Astrocyte (in vitro differentiated cells and primary cell): Measurements from ENCODE around the gene MAML2.

Source experiments
- CTCF ChIP-seq: IDR thresholded peaks from 2 replicates; pipeline ENCODE4 v1.5.1; 2011; ENCODE audit warnings: low read depth, mild to moderate bottlenecking, inconsistent platforms, low read length, moderate library complexity; ENCODE audit not compliant: insufficient read depth
- EZH2 ChIP-seq: IDR thresholded peaks from 2 replicates; pipeline ENCODE4 v1.6.1; 2012; ENCODE audit warnings: mild to moderate bottlenecking, low read length, inconsistent platforms; ENCODE audit not compliant: insufficient read depth

GRCh38 chr11:95991545-95991944 lies 351.4 kb downstream of the MAML2 start:
- TF ChIP-seq CTCF, result no peak
- TF ChIP-seq EZH2, result no peak
